Fibroblast of upper back skin (primary cell): ENCODE results near the gene MARVELD2.
"Not testable (repeated sequence)": the region's sequence is repeated elsewhere in the genome, so short reads cannot be mapped to it uniquely, and the experiment has no call there.

Experiments used
- DNase-seq: peaks from one replicate; pipeline ENCODE4 v3.0.0-alpha.2; 2013

Gene MARVELD2

GRCh38 chr5:69450527-69450926 is 35.6 kb downstream of the MARVELD2 start:
- not testable (repeated sequence) for DNase-seq

- DNase-seq = no peak
Observed at GRCh38 chr5:69451941-69452647, 37.2 kb downstream of the MARVELD2 start.

- DNase-seq = not testable (repeated sequence)
Observed at GRCh38 chr5:69453487-69453886, 38.6 kb downstream of the MARVELD2 start.

- no peak for DNase-seq
Observed at GRCh38 chr5:69454460-69455249, 39.7 kb downstream of the MARVELD2 start.

GRCh38 chr5:69455428-69455988 is 40.6 kb downstream of the MARVELD2 start:
- not testable (repeated sequence) for DNase-seq

- DNase-seq = no peak
Observed at GRCh38 chr5:69462170-69462569, 47.3 kb downstream of the MARVELD2 start.

GRCh38 chr5:69466375-69466774 is 51.5 kb downstream of the MARVELD2 start:
- DNase-seq = not testable (repeated sequence)

GRCh38 chr5:69467442-69468225 is 52.7 kb downstream of the MARVELD2 start:
- no peak for DNase-seq

GRCh38 chr5:69468631-69469030 is 53.7 kb downstream of the MARVELD2 start:
- no peak for DNase-seq

GRCh38 chr5:69471516-69471915 is 56.6 kb downstream of the MARVELD2 start:
- not testable (repeated sequence) for DNase-seq

- DNase-seq = not testable (repeated sequence)
Observed at GRCh38 chr5:69472535-69473143, 57.7 kb downstream of the MARVELD2 start.

- no peak for DNase-seq
Observed at GRCh38 chr5:69477170-69477569, 62.3 kb downstream of the MARVELD2 start.

- DNase-seq = not testable (repeated sequence)
Observed at GRCh38 chr5:69478296-69478695, 63.4 kb downstream of the MARVELD2 start.

GRCh38 chr5:69484891-69485290 is 70.0 kb downstream of the MARVELD2 start:
- DNase-seq = peak; percentile 47

GRCh38 chr5:69485471-69485870 is 70.6 kb downstream of the MARVELD2 start:
- DNase-seq = no peak

GRCh38 chr5:69489246-69489645 is 74.3 kb downstream of the MARVELD2 start:
- DNase-seq = no peak

GRCh38 chr5:69491027-69491426 is 76.1 kb downstream of the MARVELD2 start:
- no peak for DNase-seq

- DNase-seq = no peak
Observed at GRCh38 chr5:69491838-69492390, 77.0 kb downstream of the MARVELD2 start.

GRCh38 chr5:69492391-69492922 is 77.5 kb downstream of the MARVELD2 start, which contains the start of gene OCLN:
TSS of gene OCLN (plus strand) at chr5:69492790. CDS start at chr5:69504245, 11,455 bp downstream.
- no peak for DNase-seq

GRCh38 chr5:69492923-69493395 is 78.0 kb downstream of the MARVELD2 start:
- no peak for DNase-seq

GRCh38 chr5:69493396-69494133 is 78.6 kb downstream of the MARVELD2 start:
- no peak for DNase-seq
